ENCODE data around the gene EFNA4.
A peak's percentile ranks its signal among the peaks of the same experiment; 100 is the strongest.

Gene EFNA4

GRCh38 chr1:155034318-155035208 is 29.0 kb upstream of the EFNA4 start:
- DNase-seq, result no peak

GRCh38 chr1:155035936-155036335 is 27.6 kb upstream of the EFNA4 start:
- no peak for DNase-seq

- DNase-seq, result no peak
These were observed 26.5 kb upstream of the EFNA4 start for GRCh38 chr1:155037043-155037442.

- DNase-seq, result no peak
These were observed 25.6 kb upstream of the EFNA4 start for GRCh38 chr1:155037851-155038441.

GRCh38 chr1:155038602-155039307 is 24.8 kb upstream of the EFNA4 start:
- DNase-seq, result peak; percentile 38

- no peak for DNase-seq
These were observed 24.3 kb upstream of the EFNA4 start for GRCh38 chr1:155039308-155039669.

- DNase-seq, result no peak
These were observed 23.0 kb upstream of the EFNA4 start for GRCh38 chr1:155040358-155041093.

- no peak for DNase-seq
These were observed 20.8 kb upstream of the EFNA4 start for GRCh38 chr1:155042789-155043188.

GRCh38 chr1:155043301-155043702 is 20.2 kb upstream of the EFNA4 start:
- DNase-seq, result no peak

GRCh38 chr1:155043793-155044192 is 19.7 kb upstream of the EFNA4 start:
- no peak for DNase-seq

GRCh38 chr1:155044365-155044764 is 19.2 kb upstream of the EFNA4 start:
- no peak for DNase-seq

GRCh38 chr1:155044812-155045657 is 18.5 kb upstream of the EFNA4 start:
- DNase-seq, result peak; percentile 85

- DNase-seq, result no peak
These were observed 14.8 kb upstream of the EFNA4 start for GRCh38 chr1:155048449-155049334.

GRCh38 chr1:155049651-155050559 is 13.6 kb upstream of the EFNA4 start:
- DNase-seq, result peak; percentile 75

GRCh38 chr1:155050560-155051341 is 12.8 kb upstream of the EFNA4 start, which contains the start of gene ADAM15:
Gene ADAM15 (plus strand): TSS chr1:155051316. CDS start chr1:155051387, 71 bp downstream.
- peak; percentile 79 for DNase-seq

- no peak for DNase-seq
These were observed 12.2 kb upstream of the EFNA4 start for GRCh38 chr1:155051342-155051776.

- peak; percentile 54 for DNase-seq
These were observed 11.7 kb upstream of the EFNA4 start for GRCh38 chr1:155051777-155052398.
